Activated CD4-positive, alpha-beta memory T cell treated with anti-CD3 and anti-CD28 coated beads, Interleukin-2, amount 10 ng/mL, durations not matched to agents 7 days and 5 days (primary cell): Measurements from ENCODE around the gene KIF21B. TPM values are rescaled to one million over a fixed set of nuclear protein-coding genes. Genes with fewer than 3 reads are reported as not detected.

Source experiments
- total RNA-seq, 2 experiments: library from RNA; stranded (reverse); gene quantifications; one replicate each; pipeline ENCODE4 v1.2.3, GENCODE V29; 2021

Gene KIF21B
- total RNA-seq, 2 experiments from 2014 or later: 175 to 180 TPM

Other genes starting within 250 kb of the KIF21B start
- under 1 TPM in 1 of 2 experiments, not detected in 1; 0.25 TPM for gene GPR25, start 150.7 kb downstream of the KIF21B start, total RNA-seq
- gene INAVA, start 128.8 kb downstream of the KIF21B start, total RNA-seq: under 1 TPM in 1 of 2 experiments, not detected in 1; 0.45 TPM
- gene CACNA1S, start 88.7 kb upstream of the KIF21B start, total RNA-seq: not detected
- gene ASCL5, start 103.5 kb upstream of the KIF21B start, total RNA-seq: not detected
- gene TMEM9, start 130.8 kb upstream of the KIF21B start, total RNA-seq: 10 to 100 TPM; 16.8 to 19.8 TPM
- not detected for gene IGFN1, start 167.1 kb upstream of the KIF21B start, total RNA-seq